T-cell (primary cell): ENCODE data around the gene RAB7A. TPM values are rescaled to one million over a fixed set of nuclear protein-coding genes. Genes with fewer than 3 reads are reported as not detected.

Source experiments
- ATAC-seq, 4 experiments: fragments of 200-7000 bp in 3 of 4; fragments of 150-1000 bp in 1 of 4; cut with Tn5 transposase; replicated peaks in 1 of 4; 1 replicate in 3 of 4; 2 replicates in 1 of 4; pipeline ENCODE4 v1.10.0; 2021; ENCODE audit warnings: moderate library complexity in 3 of 4, mild to moderate bottlenecking in 2 of 4, moderate number of reproducible peaks in 1 of 4
- CTCF ChIA-PET, 2 donors: fragments of 300-600 bp; sonication (Branson Sonifier 250); formaldehyde crosslinking; loops; one replicate each; lab custom pipeline; 2022; ENCODE audit warnings: antibody characterized with exemption in 2 of 2; lab: Charles Lee
- POLR2A ChIA-PET, 2 donors: fragments of 300-600 bp; sonication (Branson Sonifier 250); formaldehyde crosslinking; loops; one replicate each; lab custom pipeline; 2022; ENCODE audit warnings: antibody characterized with exemption in 2 of 2; lab: Charles Lee
- DNase-seq, 35 experiments: peaks; one replicate each; pipeline versions ENCODE4 v3.0.0 to v3.0.0-alpha.2; 2013 to 2023
- H3K27ac ChIP-seq: one replicate; pipeline ENCODE4 v1.5.1; 2013; ENCODE audit warnings: low read length
- H3K27me3 ChIP-seq, 2 experiments: replicated peaks in 1 of 2; 1 replicate in 1 of 2; 2 replicates in 1 of 2; pipeline versions ENCODE4 v1.6.1 to v1.7.0; 2013; ENCODE audit warnings: low read length in 1 of 2, mixed read lengths in 1 of 2; ENCODE audit not compliant: control insufficient read depth in 2 of 2, insufficient read depth in 2 of 2; ENCODE audit errors: extremely low read depth in 1 of 2
- H3K36me3 ChIP-seq, 2 donors: 1 replicate in 1 of 2; 2 replicates in 1 of 2; pipeline versions ENCODE4 v1.6.1 to v1.7.0; 2013; ENCODE audit warnings: low read length in 1 of 2; ENCODE audit not compliant: control insufficient read depth in 2 of 2, insufficient read depth in 1 of 2; ENCODE audit errors: extremely low read depth in 1 of 2
- H3K4me1 ChIP-seq, 2 experiments: 1 replicate in 1 of 2; 2 replicates in 1 of 2; pipeline versions ENCODE4 v1.6.1 to v1.7.0; 2013; ENCODE audit warnings: low read length in 2 of 2, mixed read lengths in 1 of 2; ENCODE audit not compliant: insufficient read depth in 2 of 2, control insufficient read depth in 1 of 2; ENCODE audit errors: extremely low read depth in 1 of 2
- H3K4me3 ChIP-seq, 2 donors: 1 replicate in 1 of 2; 2 replicates in 1 of 2; pipeline versions ENCODE4 v1.5.1 to v1.7.0; 2013; ENCODE audit warnings: mild to moderate bottlenecking in 2 of 2, low read length in 1 of 2, moderate library complexity in 1 of 2; ENCODE audit not compliant: control insufficient read depth in 1 of 2; ENCODE audit errors: extremely low read depth in 1 of 2
- H3K9me3 ChIP-seq: 2 replicates; pipeline ENCODE4 v1.7.0; 2013
- H3K27ac Mint-ChIP-seq, 2 donors: one replicate each; pipeline ENCODE4 v1.8.0; 2020 to 2021; ENCODE audit warnings: mild to moderate bottlenecking in 2 of 2, mixed read lengths in 2 of 2
- H3K27me3 Mint-ChIP-seq, 2 donors: one replicate each; pipeline ENCODE4 v1.8.0; 2021 to 2022; ENCODE audit warnings: mixed read lengths in 2 of 2
- H3K36me3 Mint-ChIP-seq: one replicate; pipeline ENCODE4 v1.8.0; 2021; ENCODE audit warnings: mixed read lengths
- H3K4me1 Mint-ChIP-seq, 3 donors: one replicate each; pipeline ENCODE4 v1.8.0; 2020 to 2022; ENCODE audit warnings: mixed read lengths in 3 of 3, mild to moderate bottlenecking in 1 of 3
- H3K4me3 Mint-ChIP-seq, 3 donors: one replicate each; pipeline ENCODE4 v1.8.0; 2020 to 2022; ENCODE audit warnings: mild to moderate bottlenecking in 3 of 3, mixed read lengths in 3 of 3, moderate library complexity in 3 of 3
- H3K9me3 Mint-ChIP-seq, 3 donors: one replicate each; pipeline ENCODE4 v1.8.0; 2020 to 2022; ENCODE audit warnings: mixed read lengths in 3 of 3
- WGBS: methylation state at CpG from one replicate; pipeline ENCODE4 v1.1.5; 2013; ENCODE audit warnings: missing lambda C conversion rate; ENCODE audit not compliant: insufficient coverage; 5-methylcytosine and 5-hydroxymethylcytosine counted together
- total RNA-seq, 35 experiments: library from RNA in 6 of 35; stranded (reverse) in 6 of 35; fragments of 120-200 nt in 1 of 35; gene quantifications; one replicate each; pipeline versions ENCODE4 v1.2.1 to v1.2.4 and lab custom pipeline; 2013 to 2026

Gene RAB7A
- total RNA-seq, 5 donors from 2014 or later (not counting 1 experiment from before 2014, with no cell fraction given) = 130 to 161 (median 140) TPM

- peak overlapping the region; percentile 32 for H3K27ac ChIP-seq
These were observed 69.0 kb downstream of the RAB7A start for GRCh38 chr3:128794770-128795649.

GRCh38 chr3:128799653-128800052 lies 73.7 kb downstream of the RAB7A start:
- Mint-ChIP-seq H3K4me3 (peak overlapping the region in 2 of 3 donors; percentile 18 to 58), H3K27me3 (no peaks in the 10 kb centered on the region), H3K36me3 (peaks cover 53% of the 10 kb centered on the region), H3K27ac (peak overlapping the region; percentile 87 to 89), H3K4me1 (peaks cover 57 to 68% (median 66%) of the 10 kb centered on the region in 3 donors), H3K9me3 (no peaks in the 10 kb centered on the region)
- no CpG with 5 or more reads among the region's 1 CpG for WGBS
- Histone ChIP-seq H3K27ac (peak overlapping the region; percentile 17), H3K9me3 (no peaks in the 10 kb centered on the region), H3K4me1 (peaks cover 26 to 27% of the 10 kb centered on the region in 2 experiments), H3K36me3 (peaks cover 0 to 43% of the 10 kb centered on the region in 2 donors), H3K4me3 (no peak overlapping the region), H3K27me3 (no peaks in the 10 kb centered on the region)
- POLR2A ChIA-PET = no interaction called here
- CTCF ChIA-PET = interaction anchor here (0.6 to 2.2 kb wide), 5 partner anchors 10 to 182 kb away, joined by 3 to 12 read pairs (median 4); no protein-coding TSS in a partner anchor
- ATAC-seq (no peak), DNase-seq (no peak)

More at GRCh38 chr3:128794770-128795649, 69.0 kb downstream of the RAB7A start:
- Histone ChIP-seq H3K36me3 (peaks cover 0 to 39% of the 10 kb centered on the region in 2 donors), H3K9me3 (no peaks in the 10 kb centered on the region), H3K27me3 (no peaks in the 10 kb centered on the region), H3K4me1 (peaks cover 34 to 38% of the 10 kb centered on the region in 2 experiments), H3K4me3 (no peak overlapping the region)
- peak; percentile 94 to 95 (median 94) for ATAC-seq
- POLR2A ChIA-PET = no interaction called here
- Mint-ChIP-seq H3K4me1 (peaks cover 57 to 69% (median 64%) of the 10 kb centered on the region in 3 donors), H3K4me3 (peak overlapping the region in 2 of 3 donors; percentile 23 to 25), H3K9me3 (no peaks in the 10 kb centered on the region), H3K27ac (peak overlapping the region; percentile 78 to 86), H3K27me3 (no peaks in the 10 kb centered on the region), H3K36me3 (peaks cover 38% of the 10 kb centered on the region)
- CTCF ChIA-PET = interaction anchor here (0.6 to 4.3 kb wide), 11 partner anchors 9 to 245 kb away, joined by 3 to 27 read pairs (median 5); no protein-coding TSS in a partner anchor
- 100% methylated on average over 1 of the region's 8 CpGs for WGBS
- DNase-seq = peak; percentile 33 to 85 (median 56)

GRCh38 chr3:128800241-128801187 lies 74.5 kb downstream of the RAB7A start:
- 53% methylated on average over 2 of the region's 9 CpGs for WGBS
- no peaks in the 10 kb centered on the region for H3K27me3 Mint-ChIP-seq
- H3K4me3 ChIP-seq = no peak overlapping the region
- H3K9me3 ChIP-seq = no peaks in the 10 kb centered on the region
- H3K27ac ChIP-seq = peak overlapping the region; percentile 17
- CTCF ChIA-PET = interaction anchor here (0.6 to 2.2 kb wide), 3 partner anchors 119 to 173 kb away, joined by 4 to 12 read pairs (median 5); no protein-coding TSS in a partner anchor
- peaks cover 58 to 69% (median 66%) of the 10 kb centered on the region in 3 donors for H3K4me1 Mint-ChIP-seq
- no peaks in the 10 kb centered on the region for H3K27me3 ChIP-seq
- ATAC-seq = no peak
- H3K36me3 ChIP-seq = peaks cover 0 to 43% of the 10 kb centered on the region in 2 donors
- no peak for DNase-seq
- H3K4me1 ChIP-seq = peaks cover 28 to 31% of the 10 kb centered on the region in 2 experiments
- no peaks in the 10 kb centered on the region for H3K9me3 Mint-ChIP-seq
- H3K36me3 Mint-ChIP-seq = peaks cover 48% of the 10 kb centered on the region
- H3K27ac Mint-ChIP-seq = peak overlapping the region; percentile 87 to 89
- peak overlapping the region in 1 of 3 donors; percentile 58 for H3K4me3 Mint-ChIP-seq
- POLR2A ChIA-PET = no interaction called here

GRCh38 chr3:128801779-128802380 lies 75.9 kb downstream of the RAB7A start:
- no peak for ATAC-seq
- POLR2A ChIA-PET = no interaction called here
- H3K9me3 ChIP-seq = no peaks in the 10 kb centered on the region
- no peak overlapping the region for H3K27ac ChIP-seq
- Mint-ChIP-seq H3K27me3 (no peaks in the 10 kb centered on the region), H3K9me3 (no peaks in the 10 kb centered on the region), H3K36me3 (peaks cover 56% of the 10 kb centered on the region), H3K4me3 (peak overlapping the region in 1 of 3 donors; percentile 15), H3K4me1 (peaks cover 71 to 79% (median 76%) of the 10 kb centered on the region in 3 donors), H3K27ac (peak overlapping the region; percentile 87 to 89)
- no peaks in the 10 kb centered on the region for H3K27me3 ChIP-seq
- no peak for DNase-seq
- no peak overlapping the region for H3K4me3 ChIP-seq
- CTCF ChIA-PET = no interaction called here
- H3K4me1 ChIP-seq = peaks cover 33 to 36% of the 10 kb centered on the region in 2 experiments
- H3K36me3 ChIP-seq = peaks cover 0 to 46% of the 10 kb centered on the region in 2 donors
- WGBS = no CpG with 5 or more reads among the region's 2 CpGs

- CTCF ChIA-PET = interaction anchor here in 1 of 2 donors (0.7 to 2.4 kb wide), 4 partner anchors 8 to 122 kb away, joined by 3 to 36 read pairs (median 14); no protein-coding TSS in a partner anchor
- H3K4me3 ChIP-seq = no peak overlapping the region
- H3K4me1 Mint-ChIP-seq = peaks cover 76 to 82% (median 81%) of the 10 kb centered on the region in 3 donors
- peaks cover 52% of the 10 kb centered on the region for H3K36me3 Mint-ChIP-seq
- no peaks in the 10 kb centered on the region for H3K27me3 ChIP-seq
- ATAC-seq (no peak), DNase-seq (peak in 1 of 35 experiments; percentile 29)
- H3K9me3 ChIP-seq = no peaks in the 10 kb centered on the region
- peaks cover 0 to 45% of the 10 kb centered on the region in 2 donors for H3K36me3 ChIP-seq
- H3K4me3 Mint-ChIP-seq = peak overlapping the region; percentile 71 to 75 (median 72)
- H3K4me1 ChIP-seq = peaks cover 33 to 36% of the 10 kb centered on the region in 2 experiments
- H3K27me3 Mint-ChIP-seq = no peaks in the 10 kb centered on the region
- H3K9me3 Mint-ChIP-seq = no peaks in the 10 kb centered on the region
- H3K27ac Mint-ChIP-seq = peak overlapping the region; percentile 90 to 94
- POLR2A ChIA-PET = interaction anchor here (0.6 to 1.3 kb wide), 2 partner anchors 123 to 317 kb away, joined by 4 to 6 read pairs; no protein-coding TSS in a partner anchor
- H3K27ac ChIP-seq = peak overlapping the region; percentile 86
These were observed 77.3 kb downstream of the RAB7A start for GRCh38 chr3:128803307-128803706.
